IMR-90 (cell line): ENCODE data around the gene TKTL2. TPM values are rescaled to one million over a fixed set of nuclear protein-coding genes. Genes with fewer than 3 reads are reported as not detected.

Experiments used
- ATAC-seq: fragments of 200-7000 bp; cut with Tn5 transposase; 2 replicates; pipeline ENCODE4 v1.9.1; 2020; ENCODE audit warnings: low read depth, mild to moderate bottlenecking, moderate library complexity
- Bru-seq: library from RNA; stranded (reverse); fragments of 400-500 nt; gene quantifications from one replicate; lab custom pipeline; 2021; lab: Mats Ljungman, UMichigan
- BruChase-seq, 2 experiments: library from RNA; stranded (reverse); fragments of 400-500 nt; gene quantifications; one replicate each; lab custom pipeline; 2021; lab: Mats Ljungman, UMichigan
- BruUV-seq: library from RNA; stranded (reverse); fragments of 400-500 nt; replicated peaks from 2 replicates; lab custom pipeline; 2021; lab: Mats Ljungman, UMichigan
- CTCF ChIA-PET: fragments of 300-600 bp; formaldehyde crosslinking; extraction: SDS; loops from one replicate; lab custom pipeline; 2021; ENCODE audit warnings: antibody characterized with exemption; lab: Yijun Ruan, JAX
- POLR2A ChIA-PET: fragments of 300-600 bp; sonication (Branson Sonifier 250); formaldehyde crosslinking; loops from one replicate; lab custom pipeline; 2022; ENCODE audit warnings: antibody characterized with exemption; ENCODE audit not compliant: unreplicated experiment; lab: Charles Lee
- DNase-seq: peaks from one replicate; pipeline ENCODE4 v3.0.0; 2013
- H2AFZ ChIP-seq: replicated peaks from 2 replicates; pipeline ENCODE3; 2013; ENCODE audit warnings: low read length, mild to moderate bottlenecking; ENCODE audit not compliant: poor library complexity
- H2AK5ac ChIP-seq: 2 replicates; pipeline ENCODE4 v1.6.1; 2013; ENCODE audit warnings: low read depth, low read length, inconsistent platforms
- H2AK9ac ChIP-seq: replicated peaks from 2 replicates; pipeline ENCODE3; 2013; ENCODE audit warnings: mild to moderate bottlenecking, low read depth, low read length, moderate library complexity; ENCODE audit not compliant: poor library complexity
- H2BK120ac ChIP-seq: 2 replicates; pipeline ENCODE4 v1.6.1; 2013; ENCODE audit warnings: low read depth, low read length, inconsistent platforms
- H2BK15ac ChIP-seq: 3 replicates; pipeline ENCODE4 v1.6.1; 2013; ENCODE audit warnings: low read depth, low read length, inconsistent platforms
- H2BK20ac ChIP-seq: 2 replicates; pipeline ENCODE4 v1.6.1; 2013; ENCODE audit warnings: low read depth, mild to moderate bottlenecking, inconsistent platforms, low read length, moderate library complexity
- H2BK5ac ChIP-seq: 2 replicates; pipeline ENCODE4 v1.6.1; 2013; ENCODE audit warnings: mild to moderate bottlenecking, low read depth, low read length, inconsistent platforms; ENCODE audit not compliant: poor library complexity, severe bottlenecking
- H3K14ac ChIP-seq: replicated peaks from 2 replicates; pipeline ENCODE4 v1.6.1; 2013; ENCODE audit warnings: low read depth, low read length, inconsistent platforms
- H3K18ac ChIP-seq: 2 replicates; pipeline ENCODE4 v1.6.1; 2013; ENCODE audit warnings: low read depth, low read length, control low read depth
- H3K23ac ChIP-seq: 2 replicates; pipeline ENCODE4 v1.6.1; 2013; ENCODE audit warnings: low read depth, low read length, inconsistent platforms
- H3K27ac ChIP-seq: 2 replicates; pipeline ENCODE4 v1.5.1; 2013; ENCODE audit warnings: mild to moderate bottlenecking, control low read depth, low read length; ENCODE audit not compliant: insufficient read depth
- H3K27me3 ChIP-seq: 2 replicates; pipeline ENCODE4 v1.6.1; 2013; ENCODE audit warnings: low read length; ENCODE audit not compliant: control insufficient read depth, insufficient read depth
- H3K36me3 ChIP-seq: 2 replicates; pipeline ENCODE4 v1.6.1; 2013; ENCODE audit warnings: low read length, mixed read lengths; ENCODE audit not compliant: control insufficient read depth, insufficient read depth
- H3K4ac ChIP-seq: 2 replicates; pipeline ENCODE4 v1.6.1; 2013; ENCODE audit warnings: low read depth, low read length, inconsistent platforms
- H3K4me1 ChIP-seq: 2 replicates; pipeline ENCODE4 v1.6.1; 2013; ENCODE audit warnings: low read length, mixed read lengths; ENCODE audit not compliant: control insufficient read depth, insufficient read depth
- H3K4me2 ChIP-seq: 2 replicates; pipeline ENCODE4 v1.6.1; 2013; ENCODE audit warnings: low read depth, mild to moderate bottlenecking, control low read depth, low read length, moderate library complexity
- H3K4me3 ChIP-seq: 2 replicates; pipeline ENCODE4 v1.5.1; 2013; ENCODE audit warnings: low read depth, mild to moderate bottlenecking, control low read depth, low read length, moderate library complexity; ENCODE audit not compliant: insufficient read depth
- H3K56ac ChIP-seq: 2 replicates; pipeline ENCODE4 v1.6.1; 2013; ENCODE audit warnings: low read length, inconsistent platforms; ENCODE audit not compliant: insufficient read depth; ENCODE audit errors: extremely low read depth
- H3K79me1 ChIP-seq, 2 experiments: 2 replicates each; pipeline ENCODE4 v1.6.1; 2013; ENCODE audit warnings: low read length in 2 of 2, inconsistent platforms in 1 of 2, low read depth in 1 of 2
- H3K9ac ChIP-seq: 2 replicates; pipeline ENCODE4 v1.6.1; 2013; ENCODE audit warnings: low read depth, low read length, control low read depth
- H3K9me1 ChIP-seq: 2 replicates; pipeline ENCODE4 v1.6.1; 2013; ENCODE audit warnings: low read length, inconsistent platforms; ENCODE audit not compliant: insufficient read depth
- H3K9me3 ChIP-seq: 2 replicates; pipeline ENCODE4 v1.6.1; 2013; ENCODE audit warnings: low read length; ENCODE audit not compliant: control insufficient read depth, insufficient read depth
- H4K20me1 ChIP-seq: 2 replicates; pipeline ENCODE4 v1.6.1; 2013; ENCODE audit warnings: low read length, inconsistent platforms; ENCODE audit not compliant: insufficient read depth
- H4K5ac ChIP-seq: 2 replicates; pipeline ENCODE4 v1.6.1; 2013; ENCODE audit warnings: mild to moderate bottlenecking, low read depth, low read length, control low read depth
- H4K8ac ChIP-seq, 2 experiments: 2 replicates each; pipeline ENCODE4 v1.6.1; 2013; ENCODE audit warnings: low read depth in 2 of 2, low read length in 2 of 2, control low read depth in 1 of 2, inconsistent platforms in 1 of 2
- H4K91ac ChIP-seq: 2 replicates; pipeline ENCODE4 v1.6.1; 2013; ENCODE audit warnings: low read depth, low read length, inconsistent platforms; ENCODE audit not compliant: insufficient read depth
- MAZ ChIP-seq: IDR thresholded peaks from 2 replicates; pipeline ENCODE4 v1.6.1; 2012; ENCODE audit warnings: low read depth, mild to moderate bottlenecking, low read length, improper control_type of control experiment, moderate library complexity, borderline replicate concordance
- RCOR1 ChIP-seq: IDR thresholded peaks from 2 replicates; pipeline ENCODE4 v1.6.1; 2012; ENCODE audit warnings: mild to moderate bottlenecking, low read length, improper control_type of control experiment; ENCODE audit not compliant: insufficient replicate concordance
- SMC3 ChIP-seq: fragments of 150-350 bp; IDR thresholded peaks from 2 replicates; pipeline ENCODE4 v1.6.1; 2016; ENCODE audit warnings: low read depth, mild to moderate bottlenecking, antibody characterized with exemption, low read length, moderate library complexity
- WGBS, 2 experiments: methylation state at CpG; one replicate each; pipeline versions ENCODE4 v1.1.5 to v1.1.7; 2013; ENCODE audit warnings: missing lambda C conversion rate in 2 of 2; ENCODE audit not compliant: insufficient read length in 1 of 2; ENCODE audit errors: extremely low coverage in 2 of 2; 5-methylcytosine and 5-hydroxymethylcytosine counted together
- dilution Hi-C: fragments of 300-500 bp; cut with HindIII; formaldehyde crosslinking; loops from one replicate; pipeline ENCODE4 v1.14.3; 2018; ENCODE audit warnings: low sequenced_read_pairs; ENCODE audit not compliant: unreplicated experiment
- in situ Hi-C: fragments of 300-500 bp; cut with MboI; formaldehyde crosslinking; loops from 3 replicates; pipeline ENCODE4 v1.14.3; 2019; ENCODE audit warnings: low sequenced_read_pairs, inconsistent platforms, mixed read lengths
- intact Hi-C: fragments of 100-400 bp; cut with micrococcal nuclease; formaldehyde crosslinking; loops from 2 replicates; pipeline ENCODE4 v1.10.0; 2022
- long read RNA-seq: library from polyadenylated mRNA; unstranded; transcript quantifications from one replicate; pipeline ENCODE4 v2.0.0, GENCODE V29; 2021; ENCODE audit not compliant: unreplicated experiment
- polyA plus RNA-seq, 3 experiments: library from polyadenylated mRNA; depleted of rRNA; stranded (reverse); fragments of >200 nt; gene quantifications; 2 replicates each; pipeline ENCODE4 v1.2.3, GENCODE V29; 2012; ENCODE audit warnings: low replicate concordance in 1 of 3
- total RNA-seq: library from RNA; depleted of rRNA; stranded (reverse); fragments of >200 nt; gene quantifications from 2 replicates; pipeline ENCODE4 v1.2.3, GENCODE V29; 2012; rRNA removed

The TKTL2 gene, protein sequence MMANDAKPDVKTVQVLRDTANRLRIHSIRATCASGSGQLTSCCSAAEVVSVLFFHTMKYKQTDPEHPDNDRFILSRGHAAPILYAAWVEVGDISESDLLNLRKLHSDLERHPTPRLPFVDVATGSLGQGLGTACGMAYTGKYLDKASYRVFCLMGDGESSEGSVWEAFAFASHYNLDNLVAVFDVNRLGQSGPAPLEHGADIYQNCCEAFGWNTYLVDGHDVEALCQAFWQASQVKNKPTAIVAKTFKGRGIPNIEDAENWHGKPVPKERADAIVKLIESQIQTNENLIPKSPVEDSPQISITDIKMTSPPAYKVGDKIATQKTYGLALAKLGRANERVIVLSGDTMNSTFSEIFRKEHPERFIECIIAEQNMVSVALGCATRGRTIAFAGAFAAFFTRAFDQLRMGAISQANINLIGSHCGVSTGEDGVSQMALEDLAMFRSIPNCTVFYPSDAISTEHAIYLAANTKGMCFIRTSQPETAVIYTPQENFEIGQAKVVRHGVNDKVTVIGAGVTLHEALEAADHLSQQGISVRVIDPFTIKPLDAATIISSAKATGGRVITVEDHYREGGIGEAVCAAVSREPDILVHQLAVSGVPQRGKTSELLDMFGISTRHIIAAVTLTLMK
- total RNA-seq (not detected in 2 replicates), polyA plus RNA-seq (2012; rRNA removed) (not detected in 2 replicates), Bru-seq, nascent RNA (not detected), BruChase-seq, experiment 1, labeled RNA remaining after a 6-hour chase (not detected), BruChase-seq, experiment 2, labeled RNA remaining after a 2-hour chase (not detected)
- polyA plus RNA-seq (2012; cell fraction: cytosol; rRNA removed) = not detected in 2 replicates
- 0.03 TPM in 1 of 2 replicates, not detected in the other for polyA plus RNA-seq (2012; cell fraction: nucleus; rRNA removed; ENCODE audit: low replicate concordance)
- long read RNA-seq = 0 reads

GRCh38 chr4:163473576-163473975 is at the start of gene TKTL2:
Gene TKTL2, minus strand, starts transcription at chr4:163473754. Its CDS starts 20 bp downstream, at chr4:163473734.
- no peak within 1 kb of the TSS for H3K9ac ChIP-seq
- no peak within 1 kb of the TSS for H3K4me3 ChIP-seq
- no peaks in the 10 kb centered on the region for H3K36me3 ChIP-seq
- intact Hi-C loops = no loop called here
- H2BK120ac ChIP-seq = no peak within 1 kb of the TSS
- H3K4ac ChIP-seq = no peak within 1 kb of the TSS
- no TSS peak for BruUV-seq
- H3K27ac ChIP-seq = no peak within 1 kb of the TSS
- H3K4me2 ChIP-seq = no peak within 1 kb of the TSS
- H4K5ac ChIP-seq = no peak within 1 kb of the TSS
- no peak within 1 kb of the TSS for H2BK15ac ChIP-seq
- no peak within 1 kb of the TSS for H2AK5ac ChIP-seq
- no peaks in the 10 kb centered on the region for H3K4me1 ChIP-seq
- no peak within 1 kb of the TSS for H2BK20ac ChIP-seq
- H3K27me3 ChIP-seq = no peaks in the 10 kb centered on the region
- DNase-seq = no peak
- WGBS, 2 experiments = 89% methylated on average over 7 of the region's 32 CpGs; no CpG with 5 or more reads in 1 of the 2 experiments
- no peak within 1 kb of the TSS for H3K56ac ChIP-seq
- TF ChIP-seq RCOR1 (no peak), MAZ (no peak), SMC3 (no peak)
- H3K23ac ChIP-seq = no peak within 1 kb of the TSS
- H2AK9ac ChIP-seq = no peak within 1 kb of the TSS
- dilution Hi-C loops = no loop called here
- no peak within 1 kb of the TSS for H2BK5ac ChIP-seq
- no peak within 1 kb of the TSS for H4K91ac ChIP-seq
- H4K8ac ChIP-seq = no peak within 1 kb of the TSS
- H3K9me1 ChIP-seq = no peaks in the 10 kb centered on the region
- no peaks in the 10 kb centered on the region for H4K20me1 ChIP-seq
- in situ Hi-C loops = no loop called here
- no peak within 1 kb of the TSS for H3K14ac ChIP-seq
- no peak within 1 kb of the TSS for H3K18ac ChIP-seq
- H2AFZ ChIP-seq = peak within 1 kb of the TSS; percentile 44
- POLR2A ChIA-PET = no interaction called here
- H3K9me3 ChIP-seq = no peaks in the 10 kb centered on the region
- no peak for ATAC-seq
- CTCF ChIA-PET = no interaction called here
- no peaks in the 10 kb centered on the region for H3K79me1 ChIP-seq
